Choroid plexus epithelial cell (primary cell): ENCODE results near the gene EFNB3.

Source experiments
- DNase-seq: peaks from one replicate; pipeline ENCODE4 v3.0.0-alpha.2; 2010; ENCODE audit warnings: low read depth
- H3K4me3 ChIP-seq: 2 replicates; pipeline ENCODE4 v1.5.1; 2011; ENCODE audit warnings: low read depth, mild to moderate bottlenecking, control low read depth, low read length, moderate library complexity
- TF ChIP-seq, protein P1 (sequence below): conservative IDR thresholded peaks from 2 replicates; pipeline ENCODE4 v1.5.1; 2011; ENCODE audit warnings: low read depth, mild to moderate bottlenecking, control low read depth, inconsistent platforms, low read length, moderate library complexity

Gene EFNB3

DNA sequence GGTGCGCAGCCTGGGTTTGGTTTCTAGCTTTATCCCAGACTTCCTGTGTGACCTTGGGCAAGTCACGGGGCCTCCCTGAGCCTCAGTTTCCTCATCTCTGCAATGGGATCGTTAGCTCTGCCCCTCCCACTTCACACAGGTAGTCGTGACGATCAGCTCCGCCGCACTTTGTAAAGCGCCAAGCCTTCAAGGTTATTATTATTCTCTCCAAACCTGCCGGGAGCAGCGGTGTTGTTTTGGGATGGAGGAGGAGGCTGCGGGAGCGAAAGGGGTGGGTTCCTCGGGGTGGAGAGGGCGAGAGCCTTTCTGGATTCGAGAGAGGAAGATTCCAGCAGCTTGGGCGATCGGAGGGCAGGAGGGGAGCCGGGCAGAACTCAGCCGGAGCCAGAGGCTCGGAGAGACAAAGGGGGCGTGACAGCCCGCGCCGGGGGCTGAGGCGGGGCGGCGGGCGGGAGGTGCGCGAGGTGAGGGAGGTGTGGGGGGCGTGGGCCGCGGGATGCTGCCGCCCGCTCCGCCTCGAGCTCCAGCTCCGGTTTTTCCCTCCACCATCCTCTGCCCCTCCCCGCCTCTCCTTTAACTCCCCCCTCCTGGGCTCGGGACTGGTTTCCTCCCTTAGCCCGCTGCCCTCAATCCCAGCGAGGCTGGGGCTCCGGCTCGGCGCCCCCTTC is at the start of gene EFNB3:
EFNB3 (plus strand) TSS at position 602 of the 668 bp plus-strand sequence. CDS start 397 bp downstream, outside the sequence.
- peak; percentile 9 for DNase-seq
- TF ChIP-seq, protein P1, sequence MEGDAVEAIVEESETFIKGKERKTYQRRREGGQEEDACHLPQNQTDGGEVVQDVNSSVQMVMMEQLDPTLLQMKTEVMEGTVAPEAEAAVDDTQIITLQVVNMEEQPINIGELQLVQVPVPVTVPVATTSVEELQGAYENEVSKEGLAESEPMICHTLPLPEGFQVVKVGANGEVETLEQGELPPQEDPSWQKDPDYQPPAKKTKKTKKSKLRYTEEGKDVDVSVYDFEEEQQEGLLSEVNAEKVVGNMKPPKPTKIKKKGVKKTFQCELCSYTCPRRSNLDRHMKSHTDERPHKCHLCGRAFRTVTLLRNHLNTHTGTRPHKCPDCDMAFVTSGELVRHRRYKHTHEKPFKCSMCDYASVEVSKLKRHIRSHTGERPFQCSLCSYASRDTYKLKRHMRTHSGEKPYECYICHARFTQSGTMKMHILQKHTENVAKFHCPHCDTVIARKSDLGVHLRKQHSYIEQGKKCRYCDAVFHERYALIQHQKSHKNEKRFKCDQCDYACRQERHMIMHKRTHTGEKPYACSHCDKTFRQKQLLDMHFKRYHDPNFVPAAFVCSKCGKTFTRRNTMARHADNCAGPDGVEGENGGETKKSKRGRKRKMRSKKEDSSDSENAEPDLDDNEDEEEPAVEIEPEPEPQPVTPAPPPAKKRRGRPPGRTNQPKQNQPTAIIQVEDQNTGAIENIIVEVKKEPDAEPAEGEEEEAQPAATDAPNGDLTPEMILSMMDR, result no peak
- H3K4me3 ChIP-seq, result peak within 1 kb of the TSS; percentile 36

DNA sequence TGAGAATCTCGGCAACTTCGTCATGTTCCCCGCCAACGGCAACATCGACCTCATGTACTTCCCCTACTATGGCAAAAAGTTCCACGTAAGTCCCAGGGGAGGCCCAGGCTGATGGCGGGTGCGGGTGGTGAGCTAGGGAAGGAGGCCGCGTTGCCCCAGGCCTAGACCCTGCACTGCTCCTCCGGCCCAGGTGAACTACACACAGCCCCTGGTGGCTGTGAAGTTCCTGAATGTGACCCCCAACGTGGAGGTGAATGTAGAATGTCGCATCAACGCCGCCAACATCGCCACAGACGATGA is 49.5 kb upstream of the EFNB3 start:
- DNase-seq, result no peak
- H3K4me3 ChIP-seq, result no peak overlapping the region
- TF ChIP-seq, protein P1, result no peak

DNA sequence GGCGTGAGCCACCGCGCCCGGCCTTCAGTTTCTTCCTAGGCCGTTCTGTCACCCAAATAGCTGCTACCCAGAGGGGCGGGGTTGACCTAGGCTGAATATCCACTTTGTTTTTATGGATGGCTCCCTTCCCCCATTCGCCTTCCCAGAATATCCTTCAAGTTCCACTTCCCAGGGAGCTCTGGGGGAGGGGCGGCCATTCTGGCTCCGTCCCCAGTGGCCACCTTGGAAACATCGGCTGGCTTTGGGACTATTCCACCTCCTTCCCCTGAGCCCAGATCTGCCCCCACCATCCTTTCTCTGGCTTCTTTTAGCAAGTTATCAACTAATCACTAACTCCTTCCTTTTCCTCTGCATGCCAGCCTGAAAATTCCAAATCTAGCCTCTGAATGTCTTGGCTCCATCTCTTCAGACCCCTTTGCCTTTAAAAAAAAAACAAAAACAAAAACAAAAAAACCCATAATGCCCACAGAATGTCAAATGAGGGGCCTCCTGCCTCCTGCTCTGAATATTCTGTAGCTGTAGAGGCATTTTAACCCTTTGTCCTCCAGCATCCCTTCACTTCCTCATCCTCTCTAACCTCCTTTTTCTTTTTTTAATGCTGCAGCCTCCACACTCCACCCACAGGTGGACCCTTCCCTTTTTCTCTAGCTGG is 47.9 kb upstream of the EFNB3 start:
- DNase-seq, result no peak
- no peak overlapping the region for H3K4me3 ChIP-seq
- TF ChIP-seq, protein P1, result peak; percentile 11

DNA sequence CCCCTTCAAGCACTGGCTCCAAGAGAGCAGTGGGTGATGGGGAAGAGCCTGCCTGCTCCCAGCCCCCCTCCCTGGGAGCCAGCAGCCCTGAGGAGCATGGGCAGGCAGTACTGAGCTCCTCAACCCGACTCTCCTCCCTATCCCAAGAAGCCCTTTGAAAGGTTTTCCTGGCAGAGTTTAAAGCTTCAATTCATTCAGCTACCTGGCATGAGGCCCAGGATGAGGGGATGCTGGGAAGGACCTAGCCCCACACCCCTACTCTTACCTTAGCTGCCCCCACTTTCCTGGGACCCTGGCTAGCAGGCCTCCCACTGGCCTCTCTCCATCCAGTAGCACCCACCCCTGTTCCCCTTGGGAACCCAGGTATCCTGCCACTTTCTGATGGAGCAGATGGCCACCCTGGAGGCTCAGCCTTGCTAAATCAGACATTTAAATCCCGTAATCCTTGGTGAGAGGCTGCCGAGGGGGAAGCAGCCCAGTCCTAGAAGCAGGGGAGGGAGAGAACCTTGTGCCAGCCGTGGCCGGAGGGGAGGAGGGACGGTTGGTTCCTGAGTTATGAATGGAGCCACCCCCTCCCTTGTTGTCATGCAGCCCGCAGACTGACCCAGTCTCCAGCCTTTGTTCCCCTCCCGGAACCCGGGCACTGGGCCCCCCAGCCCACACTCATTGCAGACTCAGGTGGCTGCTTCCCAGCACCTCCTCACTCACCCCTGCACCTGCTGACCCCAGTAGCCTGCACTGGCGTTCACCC is 37.2 kb upstream of the EFNB3 start:
- TF ChIP-seq, protein P1, result no peak
- H3K4me3 ChIP-seq, result no peak overlapping the region
- DNase-seq, result no peak

GRCh38 chr17:7668482-7668881 is 36.5 kb upstream of the EFNB3 start:
- no peak overlapping the region for H3K4me3 ChIP-seq
- TF ChIP-seq, protein P1, result no peak
- no peak for DNase-seq

- H3K4me3 ChIP-seq, result no peak overlapping the region
- DNase-seq, result peak; percentile 26
Measured at GRCh38 chr17:7673239-7673638, 31.8 kb upstream of the EFNB3 start.

More at GRCh38 chr17:7673239-7673638, 31.8 kb upstream of the EFNB3 start:
- TF ChIP-seq, protein P1, result peak; percentile 58
